Left lung (tissue), 10 donors: ENCODE data around the gene TRIM54. TPM values are rescaled to one million over a fixed set of nuclear protein-coding genes. Genes with fewer than 3 reads are reported as not detected.

ENCODE experiments used
- ATAC-seq: fragments of 200-7000 bp; cut with Tn5 transposase; one replicate; pipeline ENCODE4 v1.9.1; 2020; ENCODE audit warnings: moderate library complexity
- DNase-seq, 4 donors: peaks; one replicate each; pipeline ENCODE4 v3.0.0-alpha.2; 2013 to 2020
- H3K27ac ChIP-seq, 2 donors: fragments of 200-600 bp; sonication (generic) in 1 of 2; one replicate each; pipeline versions ENCODE4 v1.5.0 to v1.8.0; 2020 to 2021
- H3K27me3 ChIP-seq, 2 donors: fragments of 200-600 bp; sonication (generic) in 1 of 2; one replicate each; pipeline versions ENCODE4 v1.5.0 to v1.8.0; 2020 to 2021
- H3K36me3 ChIP-seq, 2 donors: fragments of 200-600 bp; sonication (generic) in 1 of 2; one replicate each; pipeline versions ENCODE4 v1.5.0 to v1.8.0; 2020 to 2021
- H3K4me1 ChIP-seq, 2 donors: fragments of 200-600 bp; one replicate each; pipeline ENCODE4 v1.8.0; 2021
- H3K4me3 ChIP-seq, 2 donors: fragments of 200-600 bp; sonication (generic) in 1 of 2; one replicate each; pipeline versions ENCODE4 v1.5.0 to v1.8.0; 2020 to 2021; ENCODE audit warnings: mild to moderate bottlenecking in 1 of 2
- H3K9me3 ChIP-seq, 2 donors: fragments of 200-600 bp; sonication (generic) in 1 of 2; one replicate each; pipeline versions ENCODE4 v1.5.0 to v1.8.0; 2020 to 2021
- CTCF ChIP-seq, 2 donors: fragments of 200-600 bp; sonication (generic) in 1 of 2; IDR thresholded peaks; one replicate each; pipeline versions ENCODE4 v1.5.0 to v1.8.0; 2021; ENCODE audit warnings: antibody characterized with exemption in 2 of 2
- intact Hi-C, 2 donors: fragments of 100-400 bp; cut with DNase I; formaldehyde crosslinking; loops; one replicate each; pipeline versions ENCODE4 v1.11.2 to v1.14.2; 2022
- polyA plus RNA-seq, 6 donors: library from polyadenylated mRNA; unstranded; fragments of 120-200 nt; gene quantifications; one replicate each; pipeline ENCODE4 v1.2.1, GENCODE V29; 2013; ENCODE audit not compliant: insufficient read length in 6 of 6
- total RNA-seq, 2 donors: library from RNA; stranded (reverse); fragmentation: NEBNext Ultra II Directional; extraction: Animal tissue kit (Norgen Biotek cat#: 25700); gene quantifications; one replicate each; pipeline ENCODE4 v1.2.1, GENCODE V29; 2021
- donor health status: DM: no; HTN: yes; CAD: no.
- donor health status: DM: no; HTN: no; CAD: no.

TRIM54 gene
- total and polyA plus RNA-seq, 8 donors, result 0.07 to 0.17 (median 0.09) TPM; not detected in 2

- Histone ChIP-seq H3K36me3 (no peaks in the 10 kb centered on the region), H3K4me3 (no peak overlapping the region), H3K27ac (no peak overlapping the region), H3K27me3 (peaks cover 0 to 92% of the 10 kb centered on the region in 2 donors), H3K9me3 (no peaks in the 10 kb centered on the region), H3K4me1 (peaks cover 0 to 4% of the 10 kb centered on the region in 2 donors)
- DNase-seq (no peak), ATAC-seq (no peak)
- intact Hi-C loops, result no loop called here
- no peak for TF ChIP-seq CTCF (IDR thresholded peaks at IDR 0.05)
These were observed 27.0 kb upstream of the TRIM54 start for GRCh38 chr2:27255187-27255586.

DNA sequence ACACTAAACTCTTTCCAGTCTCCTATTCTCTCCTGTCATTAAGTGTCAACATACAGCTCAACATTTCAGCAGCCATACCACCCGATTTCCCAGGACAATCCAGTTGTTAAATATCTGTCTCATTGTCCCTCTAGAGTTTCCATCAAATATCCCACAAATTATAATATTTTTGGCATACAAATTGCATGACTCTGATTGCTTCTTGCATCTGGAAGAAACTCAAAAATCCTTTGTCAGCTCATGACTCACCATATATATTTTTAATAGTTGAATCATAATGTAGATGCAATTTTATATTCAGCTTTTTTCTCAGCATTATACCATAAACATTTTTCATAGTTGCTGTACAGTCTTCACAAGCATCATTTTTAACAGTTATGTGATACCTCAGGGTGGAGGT is 26.6 kb upstream of the TRIM54 start:
- ATAC-seq (no peak), DNase-seq (no peak)
- Histone ChIP-seq H3K4me3 (no peak overlapping the region), H3K27ac (no peak overlapping the region), H3K36me3 (no peaks in the 10 kb centered on the region), H3K27me3 (peaks cover 0 to 92% of the 10 kb centered on the region in 2 donors), H3K4me1 (no peaks in the 10 kb centered on the region), H3K9me3 (no peaks in the 10 kb centered on the region)
- no peak for TF ChIP-seq CTCF (IDR thresholded peaks at IDR 0.05)
- intact Hi-C loops, result no loop called here

DNA sequence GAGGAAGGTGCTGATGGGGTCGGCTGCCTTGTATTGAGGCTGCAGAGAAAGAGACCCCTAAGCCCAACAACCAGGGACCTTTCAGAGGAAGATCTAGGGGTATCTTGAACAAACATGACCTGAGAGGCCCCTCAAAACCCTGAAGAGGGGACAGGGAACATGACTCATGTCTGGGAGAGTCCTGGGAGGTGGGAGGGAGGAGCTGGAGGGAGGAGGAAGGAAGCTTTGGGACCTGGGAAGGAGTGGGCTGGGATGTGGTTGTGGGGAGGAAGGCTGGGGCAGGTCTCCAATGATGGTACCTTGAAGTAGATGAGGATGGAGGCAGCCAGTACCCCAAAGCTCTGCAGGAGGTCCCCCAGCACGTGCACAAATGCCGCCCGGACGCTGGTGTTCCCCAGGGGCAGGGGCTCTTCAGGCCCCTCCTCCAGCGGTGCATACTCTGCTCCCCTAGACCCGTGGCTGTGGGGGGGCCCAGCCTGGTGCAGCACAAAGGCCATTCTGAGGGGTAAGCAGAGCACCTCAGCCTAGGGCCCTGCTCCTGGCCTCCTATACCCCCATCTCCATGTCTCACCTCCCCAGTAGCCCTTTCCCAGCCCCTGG is 25.3 kb upstream of the TRIM54 start:
- Histone ChIP-seq H3K4me3 (no peak overlapping the region), H3K27ac (no peak overlapping the region), H3K4me1 (peaks cover 0 to 3% of the 10 kb centered on the region in 2 donors), H3K9me3 (no peaks in the 10 kb centered on the region), H3K36me3 (no peaks in the 10 kb centered on the region), H3K27me3 (peaks cover 13 to 92% of the 10 kb centered on the region in 2 donors)
- ATAC-seq (no peak), DNase-seq (no peak)
- no peak for TF ChIP-seq CTCF (IDR thresholded peaks at IDR 0.05)
- intact Hi-C loops, result no loop called here

DNA sequence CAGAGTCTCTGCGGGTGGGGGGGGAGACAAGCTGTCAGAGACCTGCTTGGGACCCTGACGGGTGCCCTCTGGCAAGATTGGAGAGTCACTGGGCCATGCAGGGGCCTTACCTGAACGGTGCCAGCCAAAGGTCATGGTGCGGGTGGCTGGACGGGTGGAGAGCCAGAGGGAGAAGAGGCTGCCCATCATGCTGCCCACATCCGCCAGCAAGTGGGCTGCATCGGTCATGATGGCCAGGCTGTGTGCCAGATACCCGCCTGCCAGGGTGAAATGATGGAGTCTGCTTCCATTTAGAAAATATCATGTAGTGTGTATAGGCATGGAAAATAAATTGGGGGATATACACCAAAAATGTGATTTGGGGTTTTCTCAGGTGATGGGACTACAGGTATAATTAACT is 24.2 kb upstream of the TRIM54 start:
- Histone ChIP-seq H3K27ac (no peak overlapping the region), H3K9me3 (no peaks in the 10 kb centered on the region), H3K27me3 (peaks cover 24 to 93% of the 10 kb centered on the region in 2 donors), H3K36me3 (no peaks in the 10 kb centered on the region), H3K4me3 (no peak overlapping the region), H3K4me1 (peaks cover 8 to 13% of the 10 kb centered on the region in 2 donors)
- intact Hi-C loops, result no loop called here
- no peak for ATAC-seq
- TF ChIP-seq CTCF (IDR thresholded peaks at IDR 0.05), result no peak
- no peak for DNase-seq

DNA sequence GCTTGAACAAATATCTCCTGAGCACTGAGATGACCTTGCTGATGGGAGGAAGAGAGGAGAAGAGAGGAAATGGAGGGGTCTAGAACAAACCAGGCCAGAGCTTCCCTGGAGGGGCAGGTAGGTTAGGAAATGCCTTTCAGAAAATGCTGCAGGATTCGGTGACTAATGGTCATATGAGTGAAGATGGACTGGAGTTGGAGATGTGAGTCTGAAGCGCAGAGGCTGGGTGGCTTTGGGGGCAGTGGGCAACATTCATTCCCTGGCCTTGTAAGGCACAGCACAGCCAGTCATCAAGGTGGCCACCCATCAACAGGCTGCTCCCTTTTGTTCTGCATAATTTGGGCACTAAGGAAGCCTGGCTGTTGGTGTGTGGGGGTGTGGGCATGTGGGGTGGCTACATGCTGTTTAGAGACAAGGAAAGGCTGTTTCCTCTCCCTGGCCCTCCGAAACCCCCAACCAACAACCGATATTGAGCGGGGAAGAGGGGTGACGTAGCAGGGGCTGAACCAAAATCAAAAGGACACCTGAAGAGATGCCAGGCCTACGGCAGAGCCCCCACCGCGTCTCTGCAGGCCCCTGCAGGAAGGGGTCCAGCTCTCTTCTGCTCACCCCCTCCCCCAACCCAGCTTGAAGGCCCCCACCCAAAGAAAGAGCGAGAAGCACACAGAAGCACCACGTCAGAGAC is 20.8 kb upstream of the TRIM54 start:
- Histone ChIP-seq H3K27me3 (peaks cover 51 to 100% of the 10 kb centered on the region in 2 donors), H3K36me3 (no peaks in the 10 kb centered on the region), H3K4me3 (no peak overlapping the region), H3K27ac (no peak overlapping the region), H3K4me1 (peaks cover 17 to 36% of the 10 kb centered on the region in 2 donors), H3K9me3 (no peaks in the 10 kb centered on the region)
- DNase-seq, result no peak
- intact Hi-C loops, result no loop called here
- no peak for ATAC-seq
- no peak for TF ChIP-seq CTCF (IDR thresholded peaks at IDR 0.05)
